HG03159 (cell line): Measurements from ENCODE around the gene CCNC.

Experiments used
- ATAC-seq: cut with Tn5 transposase; IDR thresholded peaks from one replicate; pipeline ENCODE4 v1.9.1; 2021; ENCODE audit warnings: mild to moderate bottlenecking, moderate library complexity; ENCODE audit not compliant: unreplicated experiment

Gene CCNC

DNA sequence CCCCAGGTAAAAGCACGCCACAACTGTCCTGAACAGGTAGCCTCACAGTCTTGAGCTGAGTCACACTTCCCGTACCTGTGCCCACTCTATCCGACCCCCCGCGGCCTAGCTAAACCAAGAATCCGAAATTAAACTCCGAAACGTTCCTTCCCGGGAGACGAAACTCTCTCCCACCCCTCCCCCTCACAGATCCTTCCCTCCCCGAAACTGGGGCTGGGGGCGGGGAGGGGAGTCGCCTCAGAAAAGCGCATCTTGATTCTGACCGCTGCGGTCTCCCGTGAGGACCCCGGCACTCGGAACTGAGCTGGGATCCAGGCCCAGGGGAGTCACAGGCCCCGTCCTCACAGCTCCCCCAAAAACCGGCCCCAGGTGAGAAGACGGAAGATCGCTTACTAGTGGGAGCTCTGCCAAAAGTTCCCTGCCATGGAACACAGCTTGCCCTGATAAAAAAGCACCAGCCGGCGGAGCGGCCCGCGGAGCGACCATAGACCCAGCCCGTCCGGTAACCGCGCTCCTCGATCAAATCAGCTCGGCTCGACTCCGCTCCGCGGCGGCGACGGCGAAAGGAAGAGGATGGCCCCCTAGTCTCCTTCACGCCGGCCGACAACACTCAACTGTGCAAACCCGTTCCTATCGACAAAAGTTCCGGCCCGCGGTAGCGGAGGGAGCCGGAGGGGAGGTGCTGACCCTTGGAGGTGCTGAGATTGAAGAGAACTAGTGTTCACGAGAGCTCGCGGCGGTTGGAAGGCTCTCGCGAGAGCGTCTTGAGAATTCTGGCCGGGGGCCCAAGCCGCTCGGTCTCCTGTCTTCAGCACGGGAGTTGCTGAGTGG lies at the start of gene CCNC:
Gene CCNC, minus strand, starts transcription at position 558 of the 831 bp plus-strand sequence. Its CDS starts 133 bp downstream, at position 425.
- ATAC-seq = peak; percentile 99

DNA sequence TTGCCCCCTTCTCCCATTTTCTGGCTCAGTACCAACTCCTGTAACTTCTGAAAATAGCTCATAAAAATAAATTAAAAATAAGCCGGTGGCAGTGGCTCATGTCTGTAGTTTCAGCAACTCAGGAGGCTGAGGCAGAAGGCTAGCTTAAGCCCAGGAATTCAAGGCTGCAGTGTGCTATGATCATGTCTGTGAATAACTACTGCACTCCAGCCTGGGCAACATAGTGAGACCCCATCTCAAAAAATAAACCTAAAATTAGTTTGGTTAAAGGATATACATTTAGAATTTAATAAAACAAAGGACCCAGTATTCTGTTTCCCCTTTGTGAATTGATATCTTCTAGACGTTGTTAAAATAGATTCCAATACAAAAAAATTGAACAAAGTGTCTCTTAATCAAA lies 48.7 kb upstream of the CCNC start:
- ATAC-seq = no peak

GRCh38 chr6:99614430-99615186 lies 46.1 kb upstream of the CCNC start:
- peak; percentile 10 for ATAC-seq

GRCh38 chr6:99613705-99614429 lies 45.4 kb upstream of the CCNC start:
- ATAC-seq = peak; percentile 56

DNA sequence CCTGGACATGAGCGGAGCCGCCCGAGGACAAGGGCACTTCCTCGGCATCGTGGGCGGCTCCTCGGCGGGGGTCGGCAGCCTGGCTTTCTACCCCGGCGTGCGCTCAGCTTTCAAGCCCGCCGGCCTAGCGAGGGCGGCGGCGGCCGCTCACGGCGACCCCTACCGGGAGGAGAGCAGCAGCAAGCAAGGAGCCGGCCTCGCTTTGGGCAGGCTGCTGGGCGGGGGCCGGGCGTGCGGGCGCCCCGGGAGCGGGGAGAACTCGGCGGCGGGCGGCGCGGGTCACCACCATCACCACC lies 44.9 kb upstream of the CCNC start:
- ATAC-seq = peak; percentile 67

GRCh38 chr6:99612551-99613408 lies 44.3 kb upstream of the CCNC start:
- no peak for ATAC-seq

- peak; percentile 50 for ATAC-seq
Measured at GRCh38 chr6:99611148-99611547, 42.7 kb upstream of the CCNC start.

DNA sequence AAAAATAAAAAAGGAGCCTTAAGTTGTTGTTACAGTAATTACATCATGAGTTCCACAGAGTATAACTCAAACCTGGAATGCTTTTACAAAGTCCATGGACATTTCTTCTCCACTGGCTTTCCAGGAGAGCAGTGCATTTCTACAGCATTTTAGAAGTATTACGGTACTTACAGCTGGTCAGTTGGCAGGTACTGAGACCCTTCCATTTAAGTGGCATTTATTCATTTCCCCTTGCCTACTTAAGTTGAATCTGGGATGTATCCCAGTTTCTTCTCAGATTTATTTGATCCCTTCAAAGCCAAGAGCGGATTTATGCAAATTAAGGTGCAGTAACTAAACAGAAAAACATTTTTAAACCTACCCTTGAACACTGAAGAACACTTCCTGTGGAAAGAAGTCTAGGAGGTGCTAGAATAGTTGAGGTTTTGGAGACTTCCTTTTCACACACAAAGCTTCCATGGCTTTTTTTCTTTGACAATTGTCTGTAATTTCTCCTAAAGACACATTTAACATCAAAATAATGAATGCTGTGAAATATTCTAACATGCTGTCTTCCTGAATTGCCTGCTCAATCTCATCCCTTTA lies 41.5 kb upstream of the CCNC start:
- no peak for ATAC-seq

- ATAC-seq = no peak
Measured at GRCh38 chr6:99608886-99609482, 40.5 kb upstream of the CCNC start.

DNA sequence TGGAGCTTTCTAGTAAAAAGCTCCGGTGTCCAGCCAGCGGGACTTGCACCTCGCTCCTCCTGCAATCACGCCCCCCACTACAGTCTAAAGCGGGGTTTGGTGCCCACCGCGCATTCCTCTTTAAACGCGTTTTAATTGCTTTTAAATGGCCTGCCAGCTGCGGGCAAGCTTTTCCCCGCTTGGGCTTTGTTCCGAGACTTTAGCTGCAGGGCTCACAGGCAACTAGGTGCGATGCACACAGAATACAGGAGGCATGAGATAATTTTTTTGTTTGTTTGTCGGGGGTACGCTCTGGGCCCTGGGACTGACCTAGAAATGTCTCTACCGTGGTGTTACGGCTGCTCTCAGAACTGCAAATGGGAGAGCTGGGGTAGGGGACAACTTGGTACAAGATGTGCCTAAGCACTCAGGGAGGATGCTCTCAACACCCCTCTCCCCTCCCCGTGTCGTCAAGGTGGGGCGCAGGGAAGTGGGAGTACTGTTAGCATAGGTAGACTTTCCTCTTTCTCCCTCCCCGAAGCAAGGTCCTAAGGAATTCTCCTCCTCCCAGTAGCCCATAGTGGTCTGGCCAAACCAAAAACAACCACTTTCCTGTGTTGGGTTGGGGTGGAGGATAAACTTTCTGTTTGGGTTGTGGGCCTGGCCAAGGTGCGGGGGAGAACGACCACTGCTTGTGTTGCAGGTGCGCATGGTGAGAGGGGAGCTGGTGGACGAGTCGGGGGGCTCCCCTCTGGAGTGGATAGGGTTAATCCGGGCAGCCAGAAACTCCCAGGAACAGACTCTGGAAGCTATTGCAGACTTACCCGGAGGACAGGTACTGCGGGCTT lies 39.8 kb upstream of the CCNC start:
- no peak for ATAC-seq

DNA sequence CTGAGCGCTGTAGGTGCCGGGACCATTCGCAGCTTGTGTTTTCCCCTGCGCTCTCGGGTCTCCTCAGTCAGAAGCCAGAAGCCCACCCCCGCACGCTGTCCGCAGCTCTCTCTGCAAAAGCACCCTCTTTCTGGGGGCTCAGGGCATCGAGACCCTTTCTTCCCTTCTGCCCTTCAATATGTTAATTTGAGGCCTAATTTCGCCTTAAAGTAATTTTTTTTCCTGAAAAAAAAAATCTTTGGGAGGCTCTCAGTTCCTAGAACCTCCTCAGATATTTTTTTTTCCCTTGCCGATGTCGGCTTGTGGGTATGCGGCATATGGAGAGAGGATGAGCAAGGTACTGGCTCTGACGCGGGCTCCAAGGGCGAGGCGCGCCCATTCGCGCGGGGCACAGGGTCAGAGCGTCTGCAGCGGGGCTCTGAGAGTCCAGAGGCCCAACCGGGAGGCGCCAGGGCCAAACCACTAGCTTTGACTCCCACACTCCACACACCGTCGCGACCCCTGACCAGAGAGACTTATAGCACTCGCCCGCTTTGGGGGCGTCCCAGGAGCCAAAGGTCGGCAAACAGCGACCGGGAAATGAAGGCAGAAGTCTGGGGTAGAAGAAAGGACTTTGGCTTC lies 39.1 kb upstream of the CCNC start:
- ATAC-seq = no peak

GRCh38 chr6:99606656-99607415 lies 38.4 kb upstream of the CCNC start, which contains the start of gene PRDM13:
PRDM13 (plus strand) TSS chr6:99606833; CDS start chr6:99607035, 202 bp downstream.
- ATAC-seq = no peak

GRCh38 chr6:99605911-99606655 lies 37.6 kb upstream of the CCNC start:
- ATAC-seq = no peak

- ATAC-seq = no peak
Measured at GRCh38 chr6:99605074-99605734, 36.7 kb upstream of the CCNC start.

GRCh38 chr6:99604166-99605073 lies 36.0 kb upstream of the CCNC start:
- ATAC-seq = no peak
